ENCODE measurements around the gene SNX20. TPM values are rescaled to one million over a fixed set of nuclear protein-coding genes. Genes with fewer than 3 reads are reported as not detected.

The SNX20 gene
- total and polyA plus RNA-seq, 2 of the 13 experiments (the other 11 are each of a cell fraction or from before 2014, with no cell fraction given): not detected

- TF ChIP-seq SKI (IDR thresholded peaks at IDR 0.05; ENCODE audit: partially characterized antibody) (no peak), ZFYVE20 (CRISPR knock-in tag; IDR thresholded peaks at IDR 0.05; ENCODE audit: borderline replicate concordance, low read depth) (no peak), ZNF776 (CRISPR knock-in tag; IDR thresholded peaks at IDR 0.05) (peak; percentile 57; the same call in 1 of the 2 replicates), MYNN (CRISPR knock-in tag; IDR thresholded peaks at IDR 0.05; ENCODE audit: low read depth) (no peak), RBFOX2 (IDR thresholded peaks at IDR 0.05; ENCODE audit: low read depth, low read length) (no peak), HOXA7 (CRISPR knock-in tag; IDR thresholded peaks at IDR 0.05) (no peak), PBX2 (CRISPR knock-in tag; IDR thresholded peaks at IDR 0.05) (no peak), SRSF1 (optimal IDR thresholded peaks at IDR 0.05; ENCODE audit: low read depth, low read length) (peak; percentile 36), ZNF331 (CRISPR knock-in tag; IDR thresholded peaks at IDR 0.05) (no peak), ZNF513 (CRISPR knock-in tag; conservative IDR thresholded peaks at IDR 0.05) (no peak), PRDM15 (CRISPR knock-in tag; IDR thresholded peaks at IDR 0.05) (peak; percentile 85), IKZF4 (CRISPR knock-in tag; IDR thresholded peaks at IDR 0.05; ENCODE audit: borderline replicate concordance, low read depth, not compliant biosample characterization) (no peak), KDM2A (CRISPR knock-in tag; IDR thresholded peaks at IDR 0.05; ENCODE audit: borderline replicate concordance, low read depth) (no peak), ZNF296 (CRISPR knock-in tag; conservative IDR thresholded peaks at IDR 0.05) (no peak), U2AF2 (IDR thresholded peaks at IDR 0.05; ENCODE audit: low read depth, low read length) (no peak), FOXA1 (IDR thresholded peaks at IDR 0.05) (no peak), FOXA1 (CRISPR knock-in tag; IDR thresholded peaks at IDR 0.05) (no peak)
These were observed 12.1 kb upstream of the SNX20 start, which contains the start of gene NOD2 (continued) for GRCh38 chr16:50692999-50693781.

Measured in HepG2 (cell line).